Mesendoderm (in vitro differentiated cells): Measurements from ENCODE around the gene PITPNC1.
"Not testable (repeated sequence)": the region's sequence is repeated elsewhere in the genome, so short reads cannot be mapped to it uniquely, and the experiment has no call there.

Experiments used
- DNase-seq: peaks from one replicate; pipeline ENCODE4 v3.0.0; 2013
- H2AK5ac ChIP-seq: 2 replicates; pipeline ENCODE4 v1.6.1; 2013; ENCODE audit warnings: low read length, inconsistent platforms
- H2BK120ac ChIP-seq: 2 replicates; pipeline ENCODE4 v1.6.1; 2013; ENCODE audit warnings: low read depth, mild to moderate bottlenecking, low read length, moderate library complexity, mixed read lengths
- H2BK15ac ChIP-seq: replicated peaks from 2 replicates; pipeline ENCODE4 v1.6.1; 2013; ENCODE audit warnings: low read depth, mild to moderate bottlenecking, moderate library complexity
- H2BK5ac ChIP-seq: 2 replicates; pipeline ENCODE4 v1.6.1; 2013; ENCODE audit warnings: low read length, inconsistent platforms
- H3K18ac ChIP-seq: 2 replicates; pipeline ENCODE4 v1.6.1; 2013; ENCODE audit warnings: mild to moderate bottlenecking, low read length, mixed read lengths
- H3K23ac ChIP-seq: one replicate; pipeline ENCODE4 v1.6.1; 2013; ENCODE audit warnings: low read length
- H3K27ac ChIP-seq: 2 replicates; pipeline ENCODE4 v1.5.1; 2013; ENCODE audit warnings: low read depth, mild to moderate bottlenecking, inconsistent platforms, low read length, moderate library complexity
- H3K27me3 ChIP-seq: 2 replicates; pipeline ENCODE4 v1.6.1; 2013; ENCODE audit warnings: low read length, control low read depth, mild to moderate bottlenecking, inconsistent platforms; ENCODE audit not compliant: insufficient read depth, poor library complexity
- H3K36me3 ChIP-seq: 2 replicates; pipeline ENCODE4 v1.6.1; 2013; ENCODE audit warnings: low read length, inconsistent platforms; ENCODE audit not compliant: control insufficient read depth, insufficient read depth
- H3K4ac ChIP-seq: one replicate; pipeline ENCODE4 v1.6.1; 2013; ENCODE audit warnings: low read depth, mild to moderate bottlenecking, low read length, moderate library complexity
- H3K4me1 ChIP-seq: 2 replicates; pipeline ENCODE4 v1.6.1; 2013; ENCODE audit warnings: low read depth, low read length, inconsistent platforms; ENCODE audit not compliant: control insufficient read depth
- H3K4me2 ChIP-seq: 2 replicates; pipeline ENCODE4 v1.6.1; 2013; ENCODE audit warnings: low read length
- H3K4me3 ChIP-seq: 2 replicates; pipeline ENCODE4 v1.5.1; 2013; ENCODE audit warnings: mild to moderate bottlenecking, low read length
- H3K56ac ChIP-seq: one replicate; pipeline ENCODE4 v1.6.1; 2013; ENCODE audit warnings: low read length
- H3K79me1 ChIP-seq: 2 replicates; pipeline ENCODE4 v1.6.1; 2013; ENCODE audit warnings: low read length, inconsistent platforms
- H3K79me2 ChIP-seq: 2 replicates; pipeline ENCODE4 v1.6.1; 2013; ENCODE audit warnings: mild to moderate bottlenecking, low read length; ENCODE audit not compliant: control insufficient read depth, insufficient read depth
- H3K9ac ChIP-seq: 2 replicates; pipeline ENCODE4 v1.6.1; 2013; ENCODE audit warnings: low read length, inconsistent platforms
- H4K5ac ChIP-seq: one replicate; pipeline ENCODE4 v1.6.1; 2013; ENCODE audit warnings: low read length
- H4K8ac ChIP-seq: one replicate; pipeline ENCODE4 v1.6.1; 2013; ENCODE audit warnings: low read depth, mild to moderate bottlenecking, control low read depth, low read length, moderate library complexity
- WGBS: extraction: QIAGEN DNeasy Blood & Tissue Kit; methylation state at CpG from one replicate; pipeline ENCODE4 v1.1.7; 2013; ENCODE audit warnings: low lambda C conversion rate, missing lambda C conversion rate; ENCODE audit not compliant: insufficient coverage; ENCODE audit errors: extremely low coverage; 5-methylcytosine and 5-hydroxymethylcytosine counted together

Gene PITPNC1

GRCh38 chr17:67645195-67645594 lies 268.1 kb downstream of the PITPNC1 start:
- H2BK120ac ChIP-seq, H4K5ac ChIP-seq, H3K56ac ChIP-seq, H3K79me1 ChIP-seq, H3K4ac ChIP-seq, H3K9ac ChIP-seq, H3K79me2 ChIP-seq, H2AK5ac ChIP-seq, H3K4me2 ChIP-seq, H3K27me3 ChIP-seq, H2BK15ac ChIP-seq, H3K27ac ChIP-seq, H3K18ac ChIP-seq, H2BK5ac ChIP-seq, H4K8ac ChIP-seq, H3K4me3 ChIP-seq, H3K36me3 ChIP-seq, H3K23ac ChIP-seq: not testable (repeated sequence)
- peak; percentile 73 for DNase-seq
- WGBS: no CpG with 5 or more reads among the region's 8 CpGs
- H3K4me1 ChIP-seq: peaks cover 10% of the 10 kb centered on the region

DNA sequence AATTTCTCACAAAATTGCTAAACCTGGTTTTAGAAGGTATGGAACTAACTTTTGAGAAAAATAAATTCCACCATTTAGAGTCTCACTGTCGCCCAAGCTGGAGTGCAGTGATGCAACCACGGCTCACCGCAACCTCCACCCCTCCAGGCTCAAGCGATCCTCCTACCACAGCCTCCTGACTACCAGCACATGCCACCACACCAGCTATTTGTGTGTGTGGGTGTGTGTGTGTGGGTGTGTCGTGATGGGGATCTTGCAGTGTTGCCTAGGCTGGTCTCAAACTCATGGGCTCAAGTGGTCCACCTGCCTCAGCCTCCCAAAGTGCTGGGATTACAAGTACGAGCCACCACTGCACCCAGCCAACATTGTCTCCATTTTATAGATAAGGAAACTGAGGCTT lies 269.4 kb downstream of the PITPNC1 start:
- H2AK5ac ChIP-seq: no peak overlapping the region
- no peak overlapping the region for H3K23ac ChIP-seq
- H2BK120ac ChIP-seq: no peak overlapping the region
- H3K4me2 ChIP-seq: no peak overlapping the region
- H3K27me3 ChIP-seq: no peaks in the 10 kb centered on the region
- H3K9ac ChIP-seq: no peak overlapping the region
- H3K4me1 ChIP-seq: peaks cover 10% of the 10 kb centered on the region
- H2BK15ac ChIP-seq: no peak overlapping the region
- H3K4ac ChIP-seq: no peak overlapping the region
- DNase-seq: no peak
- H2BK5ac ChIP-seq: no peak overlapping the region
- H3K36me3 ChIP-seq: no peaks in the 10 kb centered on the region
- H3K4me3 ChIP-seq: no peak overlapping the region
- H3K79me2 ChIP-seq: no peaks in the 10 kb centered on the region
- H3K18ac ChIP-seq: no peak overlapping the region
- H3K56ac ChIP-seq: no peak overlapping the region
- no peak overlapping the region for H4K5ac ChIP-seq
- no peak overlapping the region for H4K8ac ChIP-seq
- WGBS: no CpG with 5 or more reads among the region's 6 CpGs
- H3K27ac ChIP-seq: no peak overlapping the region
- no peaks in the 10 kb centered on the region for H3K79me1 ChIP-seq

DNA sequence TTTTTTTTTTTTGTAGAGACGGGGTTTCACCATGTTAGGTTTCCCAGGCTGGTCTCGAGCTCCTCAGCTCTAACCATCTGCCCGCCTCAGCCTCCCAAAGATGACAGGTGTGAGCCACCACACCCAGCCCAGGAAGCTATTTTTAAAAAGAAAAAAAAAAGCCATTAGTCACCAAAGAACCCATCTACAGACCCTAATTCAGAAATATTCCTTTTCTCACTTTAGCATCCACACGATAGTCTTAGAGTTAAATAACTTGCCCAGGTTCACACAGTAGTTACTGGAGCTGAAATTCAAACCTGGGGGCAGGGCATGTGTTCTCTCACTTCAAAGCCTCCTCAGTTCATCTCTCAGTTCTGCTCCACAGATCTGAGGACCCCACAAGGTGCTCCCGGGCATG lies 270.4 kb downstream of the PITPNC1 start:
- Histone ChIP-seq H3K36me3 (no peaks in the 10 kb centered on the region), H3K4me1 (peaks cover 10% of the 10 kb centered on the region), H2BK120ac (no peak overlapping the region), H3K79me1 (no peaks in the 10 kb centered on the region), H3K9ac (no peak overlapping the region), H3K79me2 (no peaks in the 10 kb centered on the region), H3K23ac (no peak overlapping the region), H3K18ac (no peak overlapping the region), H3K56ac (no peak overlapping the region), H2BK15ac (no peak overlapping the region), H3K4ac (no peak overlapping the region), H4K8ac (no peak overlapping the region), H3K4me2 (no peak overlapping the region), H3K27me3 (no peaks in the 10 kb centered on the region), H2AK5ac (no peak overlapping the region), H4K5ac (no peak overlapping the region), H3K4me3 (no peak overlapping the region), H3K27ac (no peak overlapping the region), H2BK5ac (no peak overlapping the region)
- DNase-seq: no peak
- no CpG with 5 or more reads among the region's 5 CpGs for WGBS

DNA sequence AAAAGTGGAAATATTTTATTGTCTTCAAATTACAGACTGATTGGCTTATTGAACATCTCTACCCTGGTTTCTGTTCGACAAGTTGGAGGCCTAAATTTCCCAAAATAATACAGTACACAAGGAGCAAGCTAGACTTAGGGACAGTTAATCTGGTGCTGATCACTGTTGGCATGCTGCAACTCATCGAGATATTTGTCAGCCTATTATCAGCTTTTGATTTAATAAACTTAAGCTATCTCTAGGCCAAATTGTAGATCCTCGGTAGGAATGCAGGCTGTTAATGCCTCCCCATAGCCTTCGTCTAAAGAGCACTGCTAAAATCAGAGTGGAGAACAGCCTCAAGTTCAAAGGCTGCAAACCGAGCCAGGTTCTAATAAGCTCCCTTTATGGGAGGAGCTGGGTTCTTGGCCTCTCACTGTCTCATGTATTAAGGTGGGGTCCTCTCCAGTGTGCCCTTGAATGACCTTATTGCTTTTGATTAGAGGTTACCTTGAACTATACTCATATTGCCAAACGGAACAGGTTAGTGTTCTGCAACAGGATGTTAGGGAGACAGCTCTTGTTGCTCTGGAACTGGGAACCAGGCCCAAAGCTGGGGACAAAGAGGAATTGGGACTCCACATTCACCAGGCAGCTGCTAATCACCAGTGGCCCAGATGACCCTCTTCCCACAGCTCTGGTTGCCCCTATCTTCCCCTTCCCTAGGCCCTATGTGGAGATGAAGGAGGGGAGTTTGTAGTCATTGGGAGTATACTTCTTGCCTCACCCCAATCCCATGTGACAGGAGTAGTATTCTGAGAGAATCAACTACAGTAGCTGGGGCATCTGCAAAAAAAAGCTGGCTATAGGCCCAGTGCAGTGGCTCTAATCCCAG lies 271.2 kb downstream of the PITPNC1 start:
- no peak overlapping the region for H3K18ac ChIP-seq
- peak; percentile 68 for DNase-seq
- WGBS: no CpG with 5 or more reads among the region's 6 CpGs

DNA sequence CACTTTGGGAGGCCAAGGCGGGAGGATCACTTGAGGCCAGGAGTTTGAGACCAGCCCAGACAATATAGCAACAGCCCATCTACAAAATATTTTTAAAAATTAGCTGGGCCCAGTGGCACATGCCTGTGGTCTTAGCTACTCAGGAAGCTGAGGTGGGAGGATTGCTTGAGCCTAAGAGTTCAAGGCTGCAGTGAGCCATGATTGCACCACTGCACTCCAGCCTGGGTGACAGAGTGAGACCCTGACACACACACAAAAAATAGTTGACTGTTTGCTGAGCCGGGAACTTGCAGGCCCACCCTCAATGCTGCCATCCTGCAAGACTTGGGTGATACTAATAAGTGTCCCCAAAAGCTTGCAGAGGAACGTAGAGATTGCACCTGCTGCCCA lies 271.8 kb downstream of the PITPNC1 start:
- not testable (repeated sequence) for H4K5ac ChIP-seq, H2BK120ac ChIP-seq, H3K36me3 ChIP-seq, H3K18ac ChIP-seq, H2AK5ac ChIP-seq, H3K79me1 ChIP-seq, H3K9ac ChIP-seq, H3K4me3 ChIP-seq, H3K23ac ChIP-seq, H3K56ac ChIP-seq, H2BK15ac ChIP-seq, DNase-seq, H2BK5ac ChIP-seq, H3K27ac ChIP-seq, H3K4ac ChIP-seq, H3K4me2 ChIP-seq, H3K27me3 ChIP-seq, H4K8ac ChIP-seq, H3K79me2 ChIP-seq
- no CpG with 5 or more reads among the region's 3 CpGs for WGBS
- H3K4me1 ChIP-seq: peaks cover 10% of the 10 kb centered on the region

More for the DNA sequence above, 271.2 kb downstream of the PITPNC1 start:
- no peak overlapping the region for H3K27ac ChIP-seq
- no peak overlapping the region for H4K8ac ChIP-seq
- peaks cover 10% of the 10 kb centered on the region for H3K4me1 ChIP-seq
- H3K4me3 ChIP-seq: no peak overlapping the region
- peak overlapping the region; percentile 43 for H3K56ac ChIP-seq
- H3K79me2 ChIP-seq: no peaks in the 10 kb centered on the region
- H2BK120ac ChIP-seq: no peak overlapping the region
- H2BK15ac ChIP-seq: no peak overlapping the region
- no peaks in the 10 kb centered on the region for H3K79me1 ChIP-seq
- H4K5ac ChIP-seq: no peak overlapping the region
- no peak overlapping the region for H3K9ac ChIP-seq
- H3K4ac ChIP-seq: no peak overlapping the region
- H2AK5ac ChIP-seq: no peak overlapping the region
- H3K4me2 ChIP-seq: no peak overlapping the region
- no peaks in the 10 kb centered on the region for H3K27me3 ChIP-seq
- H2BK5ac ChIP-seq: no peak overlapping the region
- H3K23ac ChIP-seq: no peak overlapping the region
- no peaks in the 10 kb centered on the region for H3K36me3 ChIP-seq

GRCh38 chr17:67649891-67650290 lies 272.8 kb downstream of the PITPNC1 start:
- Histone ChIP-seq H3K9ac (no peak overlapping the region), H3K18ac (no peak overlapping the region)

More at GRCh38 chr17:67649891-67650290, 272.8 kb downstream of the PITPNC1 start:
- no CpG with 5 or more reads among the region's 3 CpGs for WGBS
- Histone ChIP-seq H3K27me3 (no peaks in the 10 kb centered on the region), H2BK5ac (no peak overlapping the region), H3K79me1 (no peaks in the 10 kb centered on the region), H3K56ac (no peak overlapping the region), H3K27ac (no peak overlapping the region), H2BK15ac (no peak overlapping the region), H4K8ac (no peak overlapping the region), H2BK120ac (no peak overlapping the region), H3K23ac (no peak overlapping the region), H3K4me2 (no peak overlapping the region), H2AK5ac (no peak overlapping the region), H3K79me2 (no peaks in the 10 kb centered on the region), H4K5ac (no peak overlapping the region), H3K4me3 (no peak overlapping the region), H3K36me3 (no peaks in the 10 kb centered on the region), H3K4ac (no peak overlapping the region), H3K4me1 (peaks cover 10% of the 10 kb centered on the region)
- DNase-seq: peak; percentile 32
